ENCODE measurements around the gene CD300H.

GRCh38 chr17:74528491-74529199, 38.7 kb downstream of the CD300H start:
- TF ChIP-seq CTCF (IDR thresholded peaks at IDR 0.05) (no peak), POLR2A (IDR thresholded peaks at IDR 0.05) (no peak)
